ENCODE data around the gene TTC13. TPM values are rescaled to one million over a fixed set of nuclear protein-coding genes. Genes with fewer than 3 reads are reported as not detected.
"Not testable (repeated sequence)": the region's sequence is repeated elsewhere in the genome, so short reads cannot be mapped to it uniquely, and the experiment has no call there.

The TTC13 gene
- polyA plus RNA-seq, 3 donors from 2014 or later: 11.5 to 23.5 (median 15.9) TPM

- no peak overlapping the region for H3K27ac Mint-ChIP-seq
- peaks cover 0 to 3% (median 0%) of the 10 kb centered on the region in 3 donors for H3K36me3 Mint-ChIP-seq
- H3K27me3 Mint-ChIP-seq (ENCODE audit: low read depth in 3 of 3): peaks cover 0 to 1% (median 0%) of the 10 kb centered on the region in 3 donors
- no peaks in the 10 kb centered on the region for H3K4me1 Mint-ChIP-seq
- H3K4me3 Mint-ChIP-seq: no peak overlapping the region
- H3K9me3 Mint-ChIP-seq: no peaks in the 10 kb centered on the region
- no peak for DNase-seq
Measured at GRCh38 chr1:231013391-231014015, 34.8 kb upstream of the TTC13 start.

GRCh38 chr1:231011963-231012362, 33.3 kb upstream of the TTC13 start:
- Mint-ChIP-seq H3K27me3 (ENCODE audit: low read depth in 3 of 3) (peaks cover 0 to 2% (median 0%) of the 10 kb centered on the region in 3 donors), H3K27ac (no peak overlapping the region), H3K4me1 (no peaks in the 10 kb centered on the region), H3K9me3 (peaks cover 0 to 10% (median 6%) of the 10 kb centered on the region in 6 donors), H3K4me3 (no peak overlapping the region), H3K36me3 (peaks cover 0 to 7% (median 0%) of the 10 kb centered on the region in 3 donors)
- no peak for DNase-seq

GRCh38 chr1:231011360-231011759, 32.7 kb upstream of the TTC13 start:
- H3K27ac Mint-ChIP-seq: no peak overlapping the region
- H3K9me3 Mint-ChIP-seq: peaks cover 6 to 16% (median 12%) of the 10 kb centered on the region in 6 donors
- peaks cover 0 to 13% (median 0%) of the 10 kb centered on the region in 3 donors for H3K36me3 Mint-ChIP-seq
- DNase-seq: no peak
- H3K4me1 Mint-ChIP-seq: no peaks in the 10 kb centered on the region
- H3K4me3 Mint-ChIP-seq: no peak overlapping the region
- peaks cover 0 to 4% (median 2%) of the 10 kb centered on the region in 3 donors for H3K27me3 Mint-ChIP-seq (ENCODE audit: low read depth in 3 of 3)

- peaks cover 20 to 31% (median 24%) of the 10 kb centered on the region in 3 donors for H3K36me3 Mint-ChIP-seq
- not testable (repeated sequence) for H3K27me3 Mint-ChIP-seq (ENCODE audit: low read depth in 3 of 3); H3K4me3 Mint-ChIP-seq; DNase-seq; H3K4me1 Mint-ChIP-seq; H3K27ac Mint-ChIP-seq
- H3K9me3 Mint-ChIP-seq: peaks cover 19 to 51% (median 45%) of the 10 kb centered on the region in 6 donors
Measured at GRCh38 chr1:231007535-231007934, 28.9 kb upstream of the TTC13 start.

GRCh38 chr1:231001892-231002291, 23.2 kb upstream of the TTC13 start:
- DNase-seq: no peak
- peaks cover 17 to 43% (median 37%) of the 10 kb centered on the region in 6 donors for H3K9me3 Mint-ChIP-seq
- H3K27ac Mint-ChIP-seq: no peak overlapping the region
- H3K36me3 Mint-ChIP-seq: peaks cover 36 to 48% (median 43%) of the 10 kb centered on the region in 3 donors
- H3K4me1 Mint-ChIP-seq: no peaks in the 10 kb centered on the region
- H3K4me3 Mint-ChIP-seq: no peak overlapping the region
- peaks cover 0 to 5% (median 3%) of the 10 kb centered on the region in 3 donors for H3K27me3 Mint-ChIP-seq (ENCODE audit: low read depth in 3 of 3)

GRCh38 chr1:231000639-231001038, 22.0 kb upstream of the TTC13 start:
- Mint-ChIP-seq H3K27me3 (ENCODE audit: low read depth in 3 of 3) (peaks cover 0 to 3% (median 0%) of the 10 kb centered on the region in 3 donors), H3K4me1 (no peaks in the 10 kb centered on the region), H3K4me3 (no peak overlapping the region), H3K36me3 (peaks cover 43 to 56% (median 44%) of the 10 kb centered on the region in 3 donors), H3K9me3 (peaks cover 11 to 30% (median 26%) of the 10 kb centered on the region in 6 donors), H3K27ac (no peak overlapping the region)
- DNase-seq: no peak

- Mint-ChIP-seq H3K9me3 (peaks cover 9 to 26% (median 22%) of the 10 kb centered on the region in 6 donors), H3K4me1 (no peaks in the 10 kb centered on the region), H3K4me3 (no peak overlapping the region), H3K27ac (no peak overlapping the region), H3K27me3 (ENCODE audit: low read depth in 3 of 3) (peaks cover 0 to 3% (median 0%) of the 10 kb centered on the region in 3 donors), H3K36me3 (peaks cover 39 to 51% (median 44%) of the 10 kb centered on the region in 3 donors)
- DNase-seq: no peak
Measured at GRCh38 chr1:231000201-231000600, 21.5 kb upstream of the TTC13 start.

- H3K4me3 Mint-ChIP-seq: no peak overlapping the region
- H3K4me1 Mint-ChIP-seq: no peaks in the 10 kb centered on the region
- no peak overlapping the region for H3K27ac Mint-ChIP-seq
- H3K9me3 Mint-ChIP-seq: no peaks in the 10 kb centered on the region
- H3K27me3 Mint-ChIP-seq (ENCODE audit: low read depth in 3 of 3): no peaks in the 10 kb centered on the region
- no peak for DNase-seq
- peaks cover 34 to 41% (median 36%) of the 10 kb centered on the region in 3 donors for H3K36me3 Mint-ChIP-seq
Measured at GRCh38 chr1:230994860-230995259, 16.2 kb upstream of the TTC13 start.

GRCh38 chr1:230992100-230992774, 13.6 kb upstream of the TTC13 start:
- no peaks in the 10 kb centered on the region for H3K27me3 Mint-ChIP-seq (ENCODE audit: low read depth in 3 of 3)
- no peak overlapping the region for H3K4me3 Mint-ChIP-seq
- H3K27ac Mint-ChIP-seq: no peak overlapping the region
- no peaks in the 10 kb centered on the region for H3K9me3 Mint-ChIP-seq
- H3K4me1 Mint-ChIP-seq: no peaks in the 10 kb centered on the region
- no peak for DNase-seq
- H3K36me3 Mint-ChIP-seq: peaks cover 27 to 37% (median 33%) of the 10 kb centered on the region in 3 donors

- no peaks in the 10 kb centered on the region for H3K4me1 Mint-ChIP-seq
- peaks cover 16 to 28% (median 27%) of the 10 kb centered on the region in 3 donors for H3K36me3 Mint-ChIP-seq
- H3K4me3 Mint-ChIP-seq: no peak overlapping the region
- H3K27me3 Mint-ChIP-seq (ENCODE audit: low read depth in 3 of 3): no peaks in the 10 kb centered on the region
- H3K9me3 Mint-ChIP-seq: no peaks in the 10 kb centered on the region
- DNase-seq: no peak
- H3K27ac Mint-ChIP-seq: no peak overlapping the region
Measured at GRCh38 chr1:230987448-230987847, 8.8 kb upstream of the TTC13 start.

- no peaks in the 10 kb centered on the region for H3K9me3 Mint-ChIP-seq
- no peak overlapping the region for H3K27ac Mint-ChIP-seq
- H3K27me3 Mint-ChIP-seq (ENCODE audit: low read depth in 3 of 3): no peaks in the 10 kb centered on the region
- no peaks in the 10 kb centered on the region for H3K4me1 Mint-ChIP-seq
- peaks cover 11 to 23% (median 22%) of the 10 kb centered on the region in 3 donors for H3K36me3 Mint-ChIP-seq
- no peak overlapping the region for H3K4me3 Mint-ChIP-seq
- DNase-seq: no peak
Measured at GRCh38 chr1:230986976-230987375, 8.3 kb upstream of the TTC13 start.

GRCh38 chr1:230985711-230986110, 7.0 kb upstream of the TTC13 start:
- H3K27me3 Mint-ChIP-seq (ENCODE audit: low read depth in 3 of 3): no peaks in the 10 kb centered on the region
- H3K4me3 Mint-ChIP-seq: no peak overlapping the region
- H3K27ac Mint-ChIP-seq: no peak overlapping the region
- no peaks in the 10 kb centered on the region for H3K9me3 Mint-ChIP-seq
- H3K36me3 Mint-ChIP-seq: peaks cover 3 to 17% (median 14%) of the 10 kb centered on the region in 3 donors
- DNase-seq: no peak
- H3K4me1 Mint-ChIP-seq: no peaks in the 10 kb centered on the region

- not testable (repeated sequence) for H3K27ac Mint-ChIP-seq, DNase-seq
- H3K36me3 Mint-ChIP-seq: peaks cover 3 to 14% (median 10%) of the 10 kb centered on the region in 3 donors
Measured at GRCh38 chr1:230984622-230985515, 6.2 kb upstream of the TTC13 start.

More at GRCh38 chr1:230984622-230985515, 6.2 kb upstream of the TTC13 start:
- H3K4me3 Mint-ChIP-seq; H3K9me3 Mint-ChIP-seq; H3K4me1 Mint-ChIP-seq; H3K27me3 Mint-ChIP-seq (ENCODE audit: low read depth in 3 of 3): not testable (repeated sequence)
